ENCODE results near the gene PSMA6. TPM values are rescaled to one million over a fixed set of nuclear protein-coding genes. Genes with fewer than 3 reads are reported as not detected.
"Not testable (repeated sequence)": the region's sequence is repeated elsewhere in the genome, so short reads cannot be mapped to it uniquely, and the experiment has no call there.

Gene PSMA6
- total RNA-seq (2014; rRNA removed; shearing (Covaris generic); ENCODE audit: low replicate concordance), result 302 and 372 TPM in 2 replicates

DNA sequence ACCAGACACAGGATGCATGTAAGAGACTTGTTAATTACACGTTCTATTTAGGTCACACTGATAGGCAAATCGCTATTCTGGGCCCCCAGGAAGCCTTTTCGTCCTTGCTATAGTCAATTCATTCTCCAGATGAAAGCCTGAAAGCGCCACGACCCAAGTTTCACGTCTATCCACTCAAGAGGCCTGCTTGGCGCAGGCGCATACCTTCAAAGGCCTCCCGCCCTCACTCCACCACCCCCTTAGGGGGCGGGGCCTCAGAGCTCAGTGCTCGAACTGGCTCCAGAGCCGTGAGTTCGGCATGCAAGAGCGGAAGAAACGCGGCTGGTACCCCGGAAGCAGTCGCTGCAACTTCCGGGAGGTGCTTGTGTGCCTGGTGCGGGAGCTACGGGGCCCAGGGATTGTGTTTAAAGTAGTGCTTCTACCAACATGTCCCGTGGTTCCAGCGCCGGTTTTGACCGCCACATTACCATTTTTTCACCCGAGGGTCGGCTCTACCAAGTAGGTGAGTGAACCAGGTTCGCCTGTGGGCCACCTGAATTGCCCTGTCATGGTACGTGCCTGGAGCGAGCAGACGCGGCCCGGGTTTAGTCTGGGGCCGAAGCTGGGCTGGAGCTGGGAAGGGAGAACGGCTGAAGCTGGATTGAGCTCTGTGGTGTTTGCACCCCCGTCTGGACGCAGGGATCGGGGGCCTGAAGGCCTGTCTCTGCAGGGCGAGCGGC, at the start of gene PSMA6:
Gene PSMA6 (plus strand): TSS at position 332 of the 719 bp plus-strand sequence. CDS start 95 bp downstream, at position 427.
- DNase-seq, result peak; percentile 96

DNA sequence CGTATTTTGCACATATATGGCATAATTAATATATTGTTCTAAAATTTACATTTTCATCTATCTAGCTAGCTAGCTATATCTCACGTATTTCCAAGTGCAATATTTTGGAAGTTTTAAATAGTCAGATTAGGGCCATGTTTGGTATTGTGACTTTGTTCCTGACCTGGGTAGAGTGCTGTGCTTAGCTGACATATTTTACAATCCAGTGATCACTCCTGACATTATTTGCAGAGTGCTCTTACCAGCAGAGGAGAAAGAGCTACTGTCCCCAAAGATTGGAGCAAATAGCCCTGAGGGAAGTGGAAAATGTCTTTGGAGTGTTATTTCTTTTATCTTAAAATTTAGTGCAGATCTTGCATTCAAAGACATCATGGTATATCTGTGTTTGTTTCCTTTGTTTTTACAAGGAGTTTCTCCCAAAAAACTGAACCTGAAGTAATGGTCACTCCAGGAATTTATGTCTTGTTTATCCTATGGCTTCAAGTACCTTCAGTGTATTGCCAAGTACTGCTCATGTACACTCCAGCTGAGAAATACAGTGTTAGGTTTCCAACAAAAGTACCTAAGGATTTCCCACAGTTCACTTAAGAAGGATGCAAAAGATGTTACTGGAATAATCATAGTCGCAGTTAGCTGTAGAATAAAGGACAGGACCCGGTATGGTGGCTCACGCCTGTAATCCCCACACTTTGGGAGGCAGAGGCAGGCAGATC, 49.4 kb upstream of the PSMA6 start:
- Histone ChIP-seq H3K4me3 (no peak overlapping the region), H3K9me3 (no peaks in the 10 kb centered on the region), H3K27me3 (no peaks in the 10 kb centered on the region), H3K36me3 (no peaks in the 10 kb centered on the region)
- no peak for DNase-seq

More for the DNA sequence above, at the start of gene PSMA6:
- Histone ChIP-seq H3K4me3 (peak within 1 kb of the TSS; percentile 74), H3K27me3 (no peaks in the 10 kb centered on the region), H3K9me3 (no peaks in the 10 kb centered on the region), H3K36me3 (peaks cover 8% of the 10 kb centered on the region)

DNA sequence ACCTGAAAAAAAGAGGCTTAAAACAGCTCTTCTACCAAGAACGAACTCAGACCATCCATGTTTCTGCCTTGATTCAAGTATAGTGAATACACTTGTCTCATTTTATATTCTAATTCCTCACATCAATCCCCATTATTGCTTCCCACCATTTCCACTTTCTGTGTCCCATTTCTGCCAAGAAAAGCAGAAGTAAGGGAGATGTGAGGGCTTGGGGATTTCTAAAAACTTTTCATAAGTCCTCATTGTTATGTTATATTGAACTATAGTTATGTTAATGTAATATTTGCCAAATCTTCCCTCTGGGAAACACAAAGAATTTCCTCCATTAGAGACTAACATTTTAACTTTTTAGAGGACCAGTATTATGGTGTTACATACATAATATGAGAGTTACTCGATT, 48.2 kb upstream of the PSMA6 start:
- H3K27me3 ChIP-seq, result no peaks in the 10 kb centered on the region
- H3K9me3 ChIP-seq, result no peaks in the 10 kb centered on the region
- H3K36me3 ChIP-seq, result no peaks in the 10 kb centered on the region
- H3K4me3 ChIP-seq, result no peak overlapping the region
- DNase-seq, result no peak

DNA sequence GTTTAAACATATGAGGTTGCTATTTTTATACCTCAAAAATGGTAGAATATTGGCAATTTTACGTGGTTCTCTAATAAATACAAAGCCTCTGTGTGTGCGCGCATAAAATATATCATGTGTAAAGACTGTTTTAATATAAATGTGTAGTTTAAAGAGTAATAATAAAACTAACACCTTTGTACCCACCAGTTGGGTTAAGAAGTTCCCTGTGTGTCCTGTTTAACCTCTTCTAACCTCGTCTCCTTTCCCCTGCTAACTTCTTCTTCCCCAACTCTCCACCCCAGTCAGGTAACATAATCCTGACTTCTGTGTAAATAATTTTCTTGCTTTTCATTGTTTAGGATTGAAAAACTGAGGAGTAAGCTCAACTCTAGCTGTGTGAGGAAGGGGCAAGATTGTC, 47.6 kb upstream of the PSMA6 start:
- DNase-seq, result no peak
- Histone ChIP-seq H3K27me3 (no peaks in the 10 kb centered on the region), H3K9me3 (no peaks in the 10 kb centered on the region), H3K4me3 (no peak overlapping the region), H3K36me3 (no peaks in the 10 kb centered on the region)

DNA sequence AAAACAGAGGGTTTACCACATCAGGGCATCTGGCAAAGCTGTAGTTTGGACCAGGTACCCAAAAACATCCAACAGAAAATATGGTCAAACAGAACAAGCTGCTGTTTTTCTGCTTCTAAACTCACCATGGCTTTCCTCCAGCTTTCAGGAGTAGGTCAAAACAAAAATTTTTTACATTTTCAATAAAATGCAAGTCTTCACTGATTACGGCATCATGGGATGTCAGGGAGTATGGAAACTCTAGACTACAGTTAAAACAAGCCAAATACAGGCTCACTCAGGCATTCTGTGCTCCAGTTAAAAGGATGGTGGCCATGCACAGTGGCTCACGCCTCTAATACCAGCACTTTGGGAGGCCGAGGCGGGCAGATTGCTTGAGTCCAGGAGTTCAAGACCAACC, 47.1 kb upstream of the PSMA6 start:
- Histone ChIP-seq H3K9me3 (no peaks in the 10 kb centered on the region), H3K4me3 (no peak overlapping the region), H3K27me3 (no peaks in the 10 kb centered on the region), H3K36me3 (no peaks in the 10 kb centered on the region)
- no peak for DNase-seq

DNA sequence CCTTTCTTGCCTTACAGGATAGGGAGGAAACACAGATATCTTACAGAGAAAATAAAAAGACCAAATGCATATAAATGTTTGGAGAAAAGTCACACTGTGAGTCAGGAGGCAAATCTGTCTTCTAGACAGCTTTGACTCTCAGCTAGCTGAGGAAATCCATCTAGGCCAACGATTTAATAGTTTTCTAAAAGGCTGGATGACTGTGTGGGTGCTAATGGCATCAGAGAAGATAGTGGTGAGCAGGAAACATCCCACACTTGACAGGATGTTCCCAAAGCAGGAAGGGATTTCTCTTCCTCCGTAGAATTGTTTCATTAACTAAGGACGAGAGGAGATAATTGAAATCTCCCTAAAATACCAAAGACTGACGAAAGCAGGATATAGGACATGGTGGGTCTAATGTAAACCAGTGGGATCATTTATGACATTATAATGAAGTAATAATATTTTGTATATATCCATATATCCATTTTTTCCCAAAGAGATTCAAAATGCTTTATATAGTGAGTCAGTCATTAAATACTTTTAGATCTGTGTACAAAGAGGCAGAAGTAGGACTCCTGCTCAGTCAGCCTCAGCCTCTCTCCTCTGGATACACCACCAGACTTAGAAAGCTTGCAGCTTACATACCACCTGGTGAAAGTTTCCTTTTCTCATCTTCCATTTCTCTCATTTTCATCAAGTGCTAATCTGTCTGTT, 44.3 kb upstream of the PSMA6 start:
- H3K27me3 ChIP-seq, result no peaks in the 10 kb centered on the region
- no peaks in the 10 kb centered on the region for H3K36me3 ChIP-seq
- DNase-seq, result no peak
- H3K9me3 ChIP-seq, result no peaks in the 10 kb centered on the region
- no peak overlapping the region for H3K4me3 ChIP-seq

DNA sequence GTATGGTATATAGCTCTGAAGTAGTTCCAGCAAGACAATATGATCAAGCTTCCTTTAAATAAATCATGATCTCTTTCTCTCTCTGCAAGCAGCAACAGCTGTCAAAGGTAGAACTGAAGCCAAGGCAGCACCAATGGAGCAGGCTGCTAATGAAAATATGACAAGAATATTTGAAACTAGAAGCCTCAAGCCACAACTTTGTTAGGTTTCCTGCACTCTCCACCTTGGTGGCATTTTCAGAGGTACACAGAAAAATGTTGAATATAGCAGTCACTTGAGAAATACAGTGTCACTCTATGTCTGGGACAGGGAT, 43.8 kb upstream of the PSMA6 start:
- no peaks in the 10 kb centered on the region for H3K27me3 ChIP-seq
- no peak overlapping the region for H3K4me3 ChIP-seq
- H3K36me3 ChIP-seq, result no peaks in the 10 kb centered on the region
- no peaks in the 10 kb centered on the region for H3K9me3 ChIP-seq
- no peak for DNase-seq

DNA sequence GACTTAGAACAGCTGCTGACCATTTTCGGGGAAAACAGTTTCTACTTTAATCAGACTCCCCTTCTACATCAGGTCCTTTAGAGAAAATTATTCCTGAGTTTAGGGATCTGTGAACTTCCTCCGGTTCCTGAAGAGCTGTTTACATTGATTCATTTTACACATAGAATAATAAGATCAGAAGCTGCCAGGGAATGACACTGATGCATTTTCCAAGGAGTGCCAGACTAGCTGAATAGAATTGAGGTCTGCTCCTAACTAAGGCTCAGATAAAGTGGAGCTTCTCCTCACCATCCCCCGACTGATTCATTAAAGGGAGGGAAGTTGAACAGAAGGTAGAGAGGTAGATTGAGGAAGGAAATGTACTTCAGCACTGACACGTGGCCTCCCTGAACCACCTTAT, 41.9 kb upstream of the PSMA6 start:
- no peaks in the 10 kb centered on the region for H3K36me3 ChIP-seq
- no peaks in the 10 kb centered on the region for H3K9me3 ChIP-seq
- no peak for DNase-seq
- no peaks in the 10 kb centered on the region for H3K27me3 ChIP-seq
- H3K4me3 ChIP-seq, result no peak overlapping the region

DNA sequence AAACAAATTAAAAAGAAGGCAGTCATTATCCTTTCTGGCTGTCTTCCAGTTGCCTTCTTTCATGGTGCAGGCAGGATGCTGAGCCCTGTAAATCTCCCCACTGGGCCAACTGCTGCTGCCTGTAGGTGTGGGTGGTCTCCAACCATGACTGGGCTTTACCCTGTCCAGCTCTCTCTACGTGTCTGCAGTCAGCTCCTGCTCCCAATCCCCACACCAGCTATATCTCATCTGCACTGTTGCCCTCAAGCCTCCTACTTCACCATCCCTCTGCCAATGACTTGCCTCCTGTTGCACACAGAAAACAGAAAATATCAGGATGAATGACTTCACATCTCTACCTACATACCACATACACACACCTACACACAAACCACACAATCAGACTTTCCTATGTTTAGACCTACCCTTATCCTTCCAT, 39.7 kb upstream of the PSMA6 start:
- H3K36me3 ChIP-seq, result no peaks in the 10 kb centered on the region
- DNase-seq, result no peak
- H3K4me3 ChIP-seq, result no peak overlapping the region
- no peaks in the 10 kb centered on the region for H3K9me3 ChIP-seq
- no peaks in the 10 kb centered on the region for H3K27me3 ChIP-seq

DNA sequence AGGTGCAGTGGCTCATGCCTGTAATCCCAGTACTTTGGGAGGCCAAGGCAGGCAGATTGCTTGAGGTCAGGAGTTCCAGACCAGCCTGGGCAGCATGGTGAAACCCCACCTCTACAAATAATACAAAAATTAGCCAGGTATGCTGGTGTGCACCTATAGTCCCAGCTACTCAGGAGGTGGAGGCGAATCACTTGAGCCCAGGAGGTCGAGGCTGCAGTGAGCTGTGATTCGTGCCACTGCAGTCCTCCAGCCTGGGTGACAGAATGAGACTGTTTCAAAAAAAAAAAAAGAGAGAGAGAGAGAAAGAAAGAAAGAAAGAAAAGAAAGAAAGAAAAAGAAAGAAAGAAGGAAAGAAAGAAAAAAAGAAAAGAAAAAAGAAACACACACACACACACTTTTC, 39.1 kb upstream of the PSMA6 start:
- not testable (repeated sequence) for H3K27me3 ChIP-seq, DNase-seq, H3K9me3 ChIP-seq, H3K36me3 ChIP-seq, H3K4me3 ChIP-seq

DNA sequence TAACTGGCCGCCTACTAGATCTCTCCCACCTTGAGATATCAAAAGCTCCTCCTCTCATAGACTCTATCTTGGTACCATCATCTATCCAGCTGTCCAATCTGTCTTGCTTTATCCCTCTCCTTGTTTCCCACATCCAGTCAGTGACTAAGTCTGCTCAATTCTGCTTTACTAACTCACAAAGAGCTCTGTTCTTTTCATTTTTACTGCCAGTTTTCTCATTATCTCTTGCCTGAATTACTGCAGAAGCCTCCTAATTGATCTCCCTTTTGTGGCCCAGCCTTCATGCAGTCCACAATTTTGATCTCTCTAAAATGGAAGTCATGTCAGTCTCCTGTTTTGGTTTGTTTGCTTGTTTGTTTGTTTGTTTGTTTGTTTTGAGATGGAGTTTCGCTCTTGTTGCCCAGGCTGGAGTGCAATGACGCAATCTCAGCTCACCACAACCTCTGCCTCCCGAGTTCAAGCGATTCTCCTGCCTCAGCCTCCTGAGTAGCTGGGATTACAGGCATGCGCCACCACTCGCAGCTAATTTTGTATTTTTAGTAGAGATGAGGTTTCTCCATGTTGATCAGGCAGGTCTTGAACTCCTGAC, 38.1 kb upstream of the PSMA6 start:
- not testable (repeated sequence) for H3K9me3 ChIP-seq, DNase-seq, H3K27me3 ChIP-seq, H3K4me3 ChIP-seq, H3K36me3 ChIP-seq

DNA sequence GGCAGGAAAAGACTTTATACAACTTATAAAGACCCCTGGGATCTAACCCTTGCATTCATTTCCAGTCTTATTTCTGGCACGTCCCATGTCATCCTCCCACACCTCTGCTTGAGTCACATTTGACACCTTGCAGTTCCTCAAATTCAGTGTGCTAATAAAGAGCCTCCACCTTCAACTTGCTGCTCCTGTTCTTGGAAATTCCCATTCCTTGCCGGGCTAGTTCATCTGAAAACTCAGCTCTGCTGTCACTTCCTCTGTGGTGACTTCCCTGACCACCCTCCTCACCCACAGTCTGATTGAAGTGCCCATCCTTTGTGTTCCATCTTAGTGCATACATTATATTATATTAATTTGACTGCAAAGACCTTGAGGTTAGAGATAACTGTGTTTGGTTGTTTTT, 37.4 kb upstream of the PSMA6 start:
- H3K9me3 ChIP-seq, result no peaks in the 10 kb centered on the region
- H3K4me3 ChIP-seq, result no peak overlapping the region
- no peak for DNase-seq
- no peaks in the 10 kb centered on the region for H3K36me3 ChIP-seq
- no peaks in the 10 kb centered on the region for H3K27me3 ChIP-seq

DNA sequence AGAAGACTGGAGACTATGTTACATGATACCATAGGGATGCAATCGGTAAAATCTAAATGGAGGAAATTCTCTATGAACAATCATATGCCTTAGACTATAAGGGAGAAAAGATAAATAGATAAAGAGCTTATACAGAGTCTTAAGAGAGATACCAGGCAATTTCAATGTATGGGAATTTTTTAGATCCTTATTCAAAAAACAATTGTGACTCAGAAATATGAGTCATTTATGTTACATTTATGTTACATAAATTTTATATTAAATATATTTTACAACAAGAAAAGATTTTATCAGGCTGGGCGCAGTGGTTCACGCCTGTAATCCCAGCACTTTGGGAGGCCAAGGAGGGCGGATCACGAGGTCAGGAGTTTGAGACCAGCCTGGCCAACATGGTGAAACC, 36.5 kb upstream of the PSMA6 start:
- H3K36me3 ChIP-seq, result no peaks in the 10 kb centered on the region
- DNase-seq, result no peak
- H3K27me3 ChIP-seq, result no peaks in the 10 kb centered on the region
- H3K4me3 ChIP-seq, result no peak overlapping the region
- no peaks in the 10 kb centered on the region for H3K9me3 ChIP-seq

DNA sequence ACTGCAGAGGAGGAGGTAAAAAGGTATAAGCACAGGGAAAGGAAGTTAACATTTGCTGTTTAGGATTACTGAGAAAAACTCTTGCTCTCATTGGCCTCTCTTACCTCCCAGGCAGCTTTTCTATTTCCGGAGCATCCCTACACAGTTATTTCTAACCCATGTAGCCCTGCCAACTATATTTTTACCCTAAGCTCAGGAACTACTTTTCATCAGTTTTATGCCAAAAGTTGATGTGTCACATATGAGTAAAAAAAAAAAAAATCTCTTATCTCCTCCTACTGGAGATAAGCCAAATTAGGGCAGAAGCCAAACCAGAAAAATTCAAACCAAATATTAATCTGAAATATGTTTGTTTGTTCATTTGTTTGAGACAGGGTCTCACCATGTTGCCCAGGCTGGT, 34.4 kb upstream of the PSMA6 start:
- H3K4me3 ChIP-seq, result no peak overlapping the region
- H3K27me3 ChIP-seq, result no peaks in the 10 kb centered on the region
- no peaks in the 10 kb centered on the region for H3K36me3 ChIP-seq
- no peak for DNase-seq
- no peaks in the 10 kb centered on the region for H3K9me3 ChIP-seq

DNA sequence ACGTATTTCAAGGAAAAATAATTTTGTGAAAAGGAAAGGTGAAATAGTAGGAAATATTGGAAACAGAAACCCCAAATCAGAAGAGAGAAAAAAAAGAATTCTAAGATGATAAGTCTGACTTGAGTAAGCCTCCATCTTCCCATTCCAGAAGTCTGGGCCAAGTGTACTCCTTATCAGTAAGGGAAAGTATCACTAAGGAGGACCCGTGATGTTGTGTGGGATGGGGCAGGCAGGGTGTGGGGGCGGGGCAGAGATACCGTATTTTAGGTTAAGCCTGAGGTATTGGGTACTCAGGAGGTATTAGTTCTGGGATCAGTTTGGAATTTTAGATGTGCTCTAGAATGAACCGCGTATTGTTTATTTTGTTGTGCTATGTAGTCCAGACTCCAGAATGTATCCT, 33.8 kb upstream of the PSMA6 start:
- no peak for DNase-seq
- H3K9me3 ChIP-seq, result no peaks in the 10 kb centered on the region
- no peaks in the 10 kb centered on the region for H3K27me3 ChIP-seq
- no peak overlapping the region for H3K4me3 ChIP-seq
- no peaks in the 10 kb centered on the region for H3K36me3 ChIP-seq

DNA sequence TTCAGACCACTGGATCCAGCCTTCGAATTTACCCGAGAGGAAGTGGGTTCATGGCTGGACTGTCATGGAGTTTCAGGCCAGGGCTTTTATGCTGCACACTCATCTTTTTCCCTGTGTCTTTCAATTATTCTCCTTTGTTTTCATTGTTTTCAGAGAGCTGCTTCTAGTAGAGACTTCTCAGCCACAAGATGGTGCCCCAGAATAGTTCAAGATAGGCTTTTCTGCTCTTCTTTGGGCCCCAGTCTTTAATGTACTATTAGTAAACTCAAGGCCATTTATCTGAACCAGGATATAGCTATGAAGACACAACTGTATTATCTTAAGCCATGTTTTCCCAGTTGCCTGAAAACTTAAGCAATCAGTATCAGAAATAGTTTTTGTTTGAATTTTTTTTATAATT, 30.4 kb upstream of the PSMA6 start:
- no peak for DNase-seq
- Histone ChIP-seq H3K9me3 (no peaks in the 10 kb centered on the region), H3K4me3 (no peak overlapping the region), H3K36me3 (no peaks in the 10 kb centered on the region), H3K27me3 (no peaks in the 10 kb centered on the region)

DNA sequence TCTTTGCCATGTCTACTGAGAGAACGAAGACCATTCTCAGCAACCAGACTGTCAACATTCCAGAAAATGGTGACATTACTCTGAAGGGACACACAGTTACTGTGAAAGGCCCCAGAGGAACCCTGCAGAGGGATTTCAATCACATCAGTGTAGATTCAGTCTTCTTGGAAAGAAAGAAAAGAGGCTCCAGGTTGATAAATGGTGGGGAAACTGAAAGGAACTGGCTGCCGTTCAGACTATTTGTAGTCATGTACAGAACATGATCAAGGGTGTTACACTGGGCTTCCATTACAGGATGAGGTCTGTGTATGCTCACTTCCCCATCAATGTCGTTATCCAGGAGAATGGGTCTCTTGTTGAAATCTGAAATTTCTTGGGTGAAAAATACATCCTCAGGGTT, 29.7 kb upstream of the PSMA6 start:
- Histone ChIP-seq H3K9me3 (no peaks in the 10 kb centered on the region), H3K4me3 (no peak overlapping the region), H3K27me3 (no peaks in the 10 kb centered on the region), H3K36me3 (no peaks in the 10 kb centered on the region)
- no peak for DNase-seq

Measured in MG63 (cell line).